GM19239 (cell line): Measurements from ENCODE around the gene SLC9A1.

ENCODE experiments used
- DNase-seq: peaks from one replicate; pipeline ENCODE4 v3.0.0; 2011; ENCODE audit warnings: low spot score; ENCODE audit not compliant: insufficient read length
- FAIRE-seq: peaks from 2 replicates; lab custom pipeline; 2011; peaks lifted over from hg19 to GRCh38; lab: Jason Lieb, UNC

Gene SLC9A1

DNA sequence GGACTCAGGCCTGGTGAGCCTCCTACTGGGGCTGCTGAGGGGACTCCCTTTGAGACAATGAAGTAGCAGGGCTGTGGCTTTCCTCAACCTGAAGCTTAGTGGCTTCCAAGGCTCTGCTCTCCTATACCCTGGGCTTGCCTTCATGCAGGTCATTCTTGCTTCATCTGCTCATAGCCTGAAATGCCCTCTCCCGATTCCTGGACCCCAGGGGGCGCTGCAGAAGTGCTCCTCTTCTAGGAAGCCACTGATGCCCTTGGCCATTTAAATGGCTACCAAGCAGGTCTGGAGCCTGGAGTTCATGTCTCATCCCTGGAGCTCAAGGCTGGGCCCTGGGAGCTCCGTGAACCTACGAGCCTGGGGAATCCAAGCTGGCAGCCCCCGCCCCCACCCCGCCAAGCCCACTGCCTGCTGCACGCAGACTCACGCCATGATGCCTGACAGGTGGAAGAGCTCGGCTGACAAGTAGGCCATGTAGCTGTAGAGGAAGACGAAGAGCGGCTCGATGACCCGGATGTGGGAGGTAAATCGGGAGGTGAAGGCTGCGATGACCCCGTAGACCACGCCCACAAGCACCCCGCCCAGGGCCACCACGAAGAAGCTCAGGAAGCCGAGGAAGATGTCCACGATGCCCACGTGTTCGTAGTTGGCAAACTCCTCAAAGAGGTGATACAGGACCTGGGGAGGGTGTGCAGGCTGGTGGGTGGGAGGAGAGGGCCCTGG is 45.7 kb downstream of the SLC9A1 start:
- FAIRE-seq (no peak), DNase-seq (no peak)

DNA sequence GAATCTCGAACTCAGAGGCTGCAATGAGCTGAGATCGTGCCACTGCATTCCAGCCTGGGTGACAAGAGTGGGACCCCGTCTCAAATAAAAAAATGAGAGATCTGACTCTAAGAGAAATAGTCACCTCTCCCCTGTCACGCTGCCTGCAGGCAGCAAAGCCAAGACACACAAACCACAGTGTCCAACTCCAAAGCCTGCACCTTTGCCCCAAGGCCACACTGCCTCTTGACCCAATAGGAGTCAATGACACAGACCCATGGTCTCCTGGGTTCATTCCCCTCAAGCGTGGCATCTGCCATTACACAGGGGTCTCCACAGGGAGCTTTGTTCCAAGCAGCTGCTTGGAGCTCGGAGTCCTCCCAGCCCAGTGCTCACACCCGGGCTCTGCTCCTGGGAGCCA is 46.3 kb downstream of the SLC9A1 start:
- no peak for DNase-seq
- FAIRE-seq, result no peak

DNA sequence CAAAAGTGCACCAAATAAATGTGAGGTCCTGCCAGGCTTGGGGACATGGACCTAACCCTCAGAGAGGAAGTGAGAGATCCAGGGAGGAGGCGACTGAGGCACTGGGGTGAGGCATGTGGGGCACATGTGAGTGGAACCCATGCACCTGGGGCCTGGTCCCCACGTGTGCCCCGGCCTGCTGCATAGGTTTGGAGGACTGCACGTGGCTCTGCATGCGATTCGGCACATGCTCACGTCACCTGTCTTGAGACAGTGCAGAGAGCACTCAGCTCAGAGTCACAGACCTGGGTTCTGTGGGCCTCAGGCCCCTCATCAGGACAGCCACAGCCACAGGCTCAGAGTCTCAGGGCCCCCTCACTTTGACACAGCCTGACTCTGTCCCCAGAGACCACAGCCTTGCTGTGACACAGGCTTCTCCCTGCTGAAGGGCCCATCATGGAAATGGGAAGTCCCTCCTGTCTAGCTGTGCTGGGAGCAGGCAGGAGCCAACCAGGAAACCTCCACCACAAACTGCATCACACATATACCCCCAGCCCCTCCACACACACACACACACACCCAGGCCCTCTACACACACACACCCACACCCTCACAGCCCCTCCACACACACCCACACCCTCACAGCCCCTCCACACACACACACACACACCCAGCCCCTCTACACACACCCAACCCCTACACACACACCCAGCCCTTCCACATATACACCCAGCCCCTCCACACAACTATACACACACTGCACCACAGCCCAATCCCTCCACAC is 48.2 kb downstream of the SLC9A1 start:
- DNase-seq (peak; percentile 33), FAIRE-seq (no peak)

DNA sequence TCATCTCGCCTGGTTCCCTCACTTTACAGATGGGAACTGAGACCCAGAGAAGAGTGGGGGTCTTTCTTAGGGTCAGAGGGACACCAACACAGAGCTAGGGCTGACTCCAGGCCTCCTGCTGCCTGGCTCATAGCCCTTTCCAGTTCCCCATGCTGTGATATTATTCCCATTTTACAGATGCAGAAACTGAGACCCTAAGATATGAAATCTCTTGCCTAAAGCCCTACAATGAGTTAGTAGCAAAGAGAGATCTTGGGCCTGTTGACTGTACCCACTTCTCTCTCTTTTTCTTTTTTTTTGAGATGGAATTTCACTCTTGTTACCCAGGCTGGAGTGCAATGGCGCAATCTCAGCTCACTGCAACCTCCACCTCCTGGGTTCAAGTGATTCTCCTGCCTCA is 49.9 kb downstream of the SLC9A1 start:
- FAIRE-seq (no peak), DNase-seq (no peak)

- DNase-seq, result no peak
- no peak for FAIRE-seq
These were observed 51.4 kb downstream of the SLC9A1 start for GRCh38 chr1:27103498-27103897.

GRCh38 chr1:27102707-27103468 is 52.0 kb downstream of the SLC9A1 start:
- FAIRE-seq (peak; percentile 91), DNase-seq (peak; percentile 85)

DNA sequence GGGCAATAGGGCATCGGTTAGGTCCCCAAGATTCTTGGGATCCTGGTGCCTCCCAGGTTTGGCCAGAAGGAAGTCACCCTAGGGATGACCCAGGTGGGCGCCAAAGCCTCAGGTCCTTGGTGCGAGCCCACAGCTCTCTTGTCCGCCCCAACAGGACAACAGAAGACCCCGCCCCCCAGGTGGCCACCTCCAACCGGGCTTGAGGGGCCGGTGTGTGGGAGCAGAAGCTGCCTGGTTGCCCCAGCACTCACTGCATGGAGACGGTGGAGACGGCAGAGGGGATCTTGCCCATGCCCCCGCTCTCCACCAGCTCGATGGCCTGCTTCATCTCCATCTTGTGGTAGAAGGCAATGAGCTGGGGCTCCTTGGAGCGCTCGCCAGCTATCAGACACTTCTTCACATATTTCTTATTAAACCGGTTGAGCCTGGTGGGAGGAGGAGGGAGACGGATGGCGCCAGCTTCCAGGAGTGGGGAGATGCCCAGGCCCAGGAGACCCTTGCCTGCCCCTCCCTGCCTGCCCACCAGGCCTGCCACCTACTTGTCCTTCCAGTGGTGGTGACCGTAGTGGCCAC is 52.7 kb downstream of the SLC9A1 start:
- no peak for FAIRE-seq
- no peak for DNase-seq

DNA sequence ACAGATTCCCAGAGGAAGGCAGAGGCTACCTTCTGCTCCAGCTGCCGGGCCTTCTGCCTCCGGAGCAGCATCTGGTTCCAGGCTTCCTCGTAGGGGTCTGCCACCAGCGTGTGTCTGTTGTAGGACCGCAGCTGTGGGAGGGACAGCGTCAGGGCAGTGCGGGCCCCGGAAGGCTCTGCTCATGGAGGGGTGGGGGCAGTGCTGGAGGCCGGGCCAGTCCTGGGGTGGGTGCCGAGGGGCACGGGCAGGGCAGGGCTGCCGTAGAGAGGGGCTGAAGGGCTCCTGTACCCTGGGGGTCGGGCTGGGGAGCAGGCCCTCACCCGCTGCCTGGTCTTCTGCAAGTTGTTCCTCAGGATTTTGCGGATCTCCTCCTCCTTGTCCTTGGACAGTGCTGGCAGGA is 53.2 kb downstream of the SLC9A1 start:
- DNase-seq, result no peak
- no peak for FAIRE-seq

DNA sequence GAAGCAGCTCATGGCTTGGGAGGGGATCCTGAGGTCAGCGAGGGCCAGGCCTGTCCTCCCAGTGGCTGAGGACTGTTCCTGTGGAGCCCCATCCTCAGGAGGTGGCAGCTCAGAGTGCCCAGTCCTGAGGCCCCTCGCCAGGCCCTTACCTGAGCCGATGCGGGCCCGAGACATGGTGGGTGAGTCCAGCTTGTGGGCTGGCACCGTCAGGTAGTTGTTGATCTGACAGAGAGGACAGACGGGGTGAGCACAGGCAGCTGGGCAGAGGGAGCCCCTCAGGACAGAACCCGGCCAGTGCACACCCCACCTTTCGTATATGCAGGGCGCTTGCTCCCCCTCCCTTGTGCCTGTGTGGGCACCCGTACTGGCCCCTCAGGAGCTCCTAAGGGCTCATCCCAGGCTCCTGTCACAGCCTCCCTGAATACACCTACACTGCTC is 53.9 kb downstream of the SLC9A1 start:
- DNase-seq, result no peak
- no peak for FAIRE-seq

GRCh38 chr1:27100335-27101053 is 54.4 kb downstream of the SLC9A1 start:
- DNase-seq (no peak), FAIRE-seq (no peak)

GRCh38 chr1:27099587-27100334 is 55.2 kb downstream of the SLC9A1 start:
- no peak for FAIRE-seq
- DNase-seq, result no peak

- no peak for DNase-seq
- no peak for FAIRE-seq
These were observed 55.8 kb downstream of the SLC9A1 start for GRCh38 chr1:27099135-27099586.

DNA sequence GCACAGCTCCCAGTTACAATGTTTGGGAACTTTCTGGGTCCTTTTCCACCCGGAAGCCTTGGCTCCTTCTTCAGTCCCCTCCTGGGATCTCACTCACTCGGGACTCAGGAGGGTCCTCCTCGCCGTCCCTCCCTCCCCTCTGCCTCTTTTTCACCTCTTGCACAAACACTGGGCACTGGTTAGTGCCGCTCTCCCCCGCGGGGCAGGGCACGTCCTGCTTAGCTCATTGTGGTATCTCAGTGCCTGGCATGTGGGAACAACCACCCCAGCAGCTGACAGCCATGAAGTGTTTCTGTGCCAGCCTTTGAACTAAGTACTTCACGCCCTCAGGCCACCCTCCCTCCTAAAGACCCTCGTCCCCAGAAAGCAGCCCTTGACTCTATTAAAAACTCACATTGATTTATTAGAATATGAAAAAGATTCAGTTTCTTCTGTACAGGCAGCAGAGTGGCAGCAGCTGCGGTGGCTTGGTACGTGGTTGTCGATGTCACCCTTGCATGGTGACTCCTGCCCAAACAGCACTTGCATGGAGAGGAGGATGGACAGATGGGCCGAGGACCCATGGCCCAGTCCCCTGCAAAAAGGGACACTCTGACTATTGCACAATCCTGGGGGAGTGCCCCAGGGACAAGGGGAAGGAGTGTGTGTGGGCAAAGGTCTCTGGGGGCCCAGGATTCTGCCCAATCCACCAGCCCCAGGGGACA is 56.3 kb downstream of the SLC9A1 start:
- DNase-seq (no peak), FAIRE-seq (no peak)

GRCh38 chr1:27097484-27097917 is 57.4 kb downstream of the SLC9A1 start:
- DNase-seq, result peak; percentile 74
- peak; percentile 88 for FAIRE-seq

- no peak for FAIRE-seq
- DNase-seq, result no peak
These were observed 59.3 kb downstream of the SLC9A1 start for GRCh38 chr1:27095576-27095975.

DNA sequence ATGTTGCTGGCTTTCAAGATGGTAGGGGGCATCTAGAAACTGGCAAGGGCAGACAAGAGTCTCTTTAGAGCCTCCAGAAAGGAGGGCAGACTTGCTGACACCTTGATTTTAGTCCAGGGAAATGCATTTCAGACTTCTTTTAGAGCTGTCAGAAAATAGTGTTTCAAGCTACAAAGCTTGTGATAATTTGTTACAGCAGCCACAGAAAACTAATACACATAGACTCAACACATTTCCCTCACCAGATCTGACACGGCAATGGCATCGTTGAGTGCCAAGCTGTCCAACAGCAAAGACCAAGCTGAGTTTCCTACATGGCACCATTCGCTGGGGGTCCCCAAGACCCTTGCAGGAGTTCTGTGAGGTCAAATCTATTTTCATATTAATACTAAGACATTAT is 62.0 kb downstream of the SLC9A1 start:
- FAIRE-seq (no peak), DNase-seq (no peak)

- FAIRE-seq (no peak), DNase-seq (no peak)
These were observed 64.0 kb downstream of the SLC9A1 start for GRCh38 chr1:27090911-27091310.

DNA sequence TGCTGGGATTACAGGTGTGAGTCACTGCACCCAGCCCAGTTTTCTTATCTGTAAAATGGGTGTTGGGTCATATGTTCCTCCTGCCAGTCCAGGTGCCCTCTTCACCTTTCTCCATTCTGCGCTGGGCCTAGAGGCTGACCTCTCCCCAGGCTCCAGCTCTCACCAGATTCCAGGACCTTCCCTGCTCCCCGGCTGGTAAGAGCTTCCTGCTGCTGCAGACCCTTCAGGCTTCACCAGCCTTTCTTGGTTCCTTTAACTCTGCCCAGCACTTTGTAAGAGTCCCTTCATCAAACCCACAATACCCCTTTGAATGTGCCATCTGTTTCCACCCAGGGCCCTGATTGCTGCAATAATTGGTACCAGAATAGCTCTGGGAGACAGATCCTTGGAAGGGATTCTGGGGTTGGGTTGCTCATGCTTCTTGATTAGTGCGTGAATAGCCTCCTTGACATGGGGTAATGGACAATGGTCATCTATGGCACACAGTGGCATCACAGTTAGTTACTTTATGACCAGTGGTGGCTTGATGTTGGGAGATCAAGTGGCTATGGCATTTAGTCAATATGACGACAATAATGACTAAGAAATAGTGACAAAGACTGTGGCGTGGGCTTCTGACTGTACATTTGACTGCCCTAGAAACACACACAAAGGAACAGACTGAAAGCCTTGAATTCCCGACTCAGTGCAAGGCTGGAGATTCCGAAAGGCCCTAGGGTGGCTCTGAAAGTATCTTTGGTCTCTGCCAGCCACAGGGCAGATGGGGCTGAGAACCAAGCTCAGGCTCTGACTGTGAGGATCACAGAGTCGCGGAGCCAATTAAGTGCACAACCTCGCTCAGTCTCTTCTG is 67.3 kb downstream of the SLC9A1 start:
- FAIRE-seq (no peak), DNase-seq (no peak)
